ENCODE data around the gene CLIP1. TPM values are rescaled to one million over a fixed set of nuclear protein-coding genes. Genes with fewer than 3 reads are reported as not detected.
A peak's percentile ranks its signal among the peaks of the same experiment; 100 is the strongest.

Gene CLIP1
- total RNA-seq, 3 donors from 2014 or later (not counting 1 experiment from before 2014, with no cell fraction given) = 67.1 to 88.5 (median 69.1) TPM

GRCh38 chr12:122459211-122459610 lies 36.7 kb upstream of the CLIP1 start:
- H3K9me3 ChIP-seq (ENCODE audit: control insufficient read depth, insufficient read depth, low read length) = no peaks in the 10 kb centered on the region
- no peak for ATAC-seq
- Mint-ChIP-seq H3K9me3 (no peaks in the 10 kb centered on the region), H3K4me3 (no peak overlapping the region), H3K4me1 (peaks cover under 1% of the 10 kb centered on the region in 2 donors), H3K27ac (no peak overlapping the region), H3K36me3 (no peaks in the 10 kb centered on the region), H3K27me3 (ENCODE audit: low read depth in 2 of 2) (no peaks in the 10 kb centered on the region)
- no peaks in the 10 kb centered on the region for H3K36me3 ChIP-seq (ENCODE audit: control insufficient read depth, insufficient read depth, low read length)
- no peak for TF ChIP-seq CTCF (IDR thresholded peaks at IDR 0.05)
- no peak for DNase-seq
- WGBS (ENCODE audit: insufficient coverage) = 100% methylated on average over 1 of the region's 2 CpGs
- intact Hi-C loops (cut with micrococcal nuclease) = no loop called here
- no peaks in the 10 kb centered on the region for H3K27me3 ChIP-seq (ENCODE audit: control insufficient read depth, insufficient read depth, low read length)
- no peak overlapping the region for H3K27ac ChIP-seq (ENCODE audit: low read length)
- H3K4me3 ChIP-seq (ENCODE audit: low read length) = no peak overlapping the region
- peaks cover 2% of the 10 kb centered on the region for H3K4me1 ChIP-seq (ENCODE audit: control insufficient read depth, insufficient read depth, low read length)

- H3K36me3 ChIP-seq (ENCODE audit: control insufficient read depth, insufficient read depth, low read length) = no peaks in the 10 kb centered on the region
- peaks cover 10% of the 10 kb centered on the region for H3K4me1 ChIP-seq (ENCODE audit: control insufficient read depth, insufficient read depth, low read length)
- H3K4me3 ChIP-seq (ENCODE audit: low read length) = no peak overlapping the region
- no peak overlapping the region for H3K27ac ChIP-seq (ENCODE audit: low read length)
- TF ChIP-seq CTCF (IDR thresholded peaks at IDR 0.05) = no peak
- Mint-ChIP-seq H3K4me1 (peaks cover 9% of the 10 kb centered on the region in 2 donors), H3K27me3 (ENCODE audit: low read depth in 2 of 2) (no peaks in the 10 kb centered on the region), H3K27ac (peak overlapping the region in 1 of 2 donors; percentile 72), H3K36me3 (no peaks in the 10 kb centered on the region), H3K4me3 (no peak overlapping the region), H3K9me3 (no peaks in the 10 kb centered on the region)
- ATAC-seq (no peak), DNase-seq (no peak)
- intact Hi-C loops (cut with micrococcal nuclease) = no loop called here
- WGBS (ENCODE audit: insufficient coverage) = 91% methylated on average over 17 of the region's 17 CpGs
- no peaks in the 10 kb centered on the region for H3K9me3 ChIP-seq (ENCODE audit: control insufficient read depth, insufficient read depth, low read length)
- H3K27me3 ChIP-seq (ENCODE audit: control insufficient read depth, insufficient read depth, low read length) = no peaks in the 10 kb centered on the region
These were observed 35.9 kb upstream of the CLIP1 start for GRCh38 chr12:122458105-122459035.

- ATAC-seq (no peak), DNase-seq (no peak)
- Histone ChIP-seq H3K27ac (ENCODE audit: low read length) (no peak overlapping the region), H3K4me1 (ENCODE audit: control insufficient read depth, insufficient read depth, low read length) (peaks cover 17% of the 10 kb centered on the region), H3K9me3 (ENCODE audit: control insufficient read depth, insufficient read depth, low read length) (no peaks in the 10 kb centered on the region), H3K36me3 (ENCODE audit: control insufficient read depth, insufficient read depth, low read length) (no peaks in the 10 kb centered on the region), H3K27me3 (ENCODE audit: control insufficient read depth, insufficient read depth, low read length) (no peaks in the 10 kb centered on the region), H3K4me3 (ENCODE audit: low read length) (no peak overlapping the region)
- H3K27me3 Mint-ChIP-seq (ENCODE audit: low read depth in 2 of 2) = no peaks in the 10 kb centered on the region
- intact Hi-C loops (cut with micrococcal nuclease) = no loop called here
- peak overlapping the region in 1 of 2 donors; percentile 72 for H3K27ac Mint-ChIP-seq
- peaks cover 16% of the 10 kb centered on the region in 2 donors for H3K4me1 Mint-ChIP-seq
- no peak overlapping the region for H3K4me3 Mint-ChIP-seq
- H3K9me3 Mint-ChIP-seq = no peaks in the 10 kb centered on the region
- WGBS (ENCODE audit: insufficient coverage) = 88% methylated on average over 2 of the region's 2 CpGs
- TF ChIP-seq CTCF (IDR thresholded peaks at IDR 0.05) = no peak
- no peaks in the 10 kb centered on the region for H3K36me3 Mint-ChIP-seq
These were observed 35.2 kb upstream of the CLIP1 start for GRCh38 chr12:122457627-122458026.
